Hepatocyte (in vitro differentiated cells): ENCODE data around the gene USP3.

ENCODE experiments used
- CTCF ChIP-seq: fragments of 200-600 bp; sonication (generic); IDR thresholded peaks from 2 replicates; pipeline ENCODE4 v1.5.1; 2016; ENCODE audit warnings: antibody characterized with exemption, mild to moderate bottlenecking; ENCODE audit not compliant: poor library complexity
- EZH2 ChIP-seq: fragments of 200-600 bp; sonication (generic); IDR thresholded peaks from 2 replicates; pipeline ENCODE4 v1.6.1; 2016; ENCODE audit warnings: antibody characterized with exemption, mild to moderate bottlenecking, borderline replicate concordance
- EZH2phosphoT487 ChIP-seq: fragments of 200-600 bp; sonication (generic); IDR thresholded peaks from one replicate; pipeline ENCODE4 v1.6.1; 2018; ENCODE audit warnings: antibody characterized with exemption, mild to moderate bottlenecking, low read depth, moderate library complexity; ENCODE audit not compliant: unreplicated experiment, severe bottlenecking

- no peak for TF ChIP-seq EZH2
- no peak for TF ChIP-seq CTCF
- TF ChIP-seq EZH2phosphoT487 = no peak
Measured at GRCh38 chr15:63564093-63564492, 59.7 kb downstream of the USP3 start.
